ENCODE results near the gene TFAP2D. TPM values are rescaled to one million over a fixed set of nuclear protein-coding genes. Genes with fewer than 3 reads are reported as not detected.

The TFAP2D gene
- total RNA-seq, 2 experiments from 2014 or later: not detected

- no peaks in the 10 kb centered on the region for H3K4me1 Mint-ChIP-seq (ENCODE audit: low read depth)
- no peak for DNase-seq
- no peaks in the 10 kb centered on the region for H3K36me3 Mint-ChIP-seq (ENCODE audit: low read depth)
- H3K9me3 Mint-ChIP-seq: no peaks in the 10 kb centered on the region
- H3K27me3 Mint-ChIP-seq: no peaks in the 10 kb centered on the region
- intact Hi-C loops (cut with micrococcal nuclease): no loop called here
- H3K27ac Mint-ChIP-seq: no peak overlapping the region
- POLR2A ChIA-PET: no interaction called here
- ATAC-seq: no peak
- CTCF ChIA-PET: no interaction called here
- no peak overlapping the region for H3K4me3 Mint-ChIP-seq
- no peak for TF ChIP-seq CTCF (IDR thresholded peaks at IDR 0.05)
Measured at GRCh38 chr6:50780382-50780781, 67.1 kb downstream of the TFAP2D start.

GRCh38 chr6:50785921-50786320 lies 72.6 kb downstream of the TFAP2D start:
- no peak overlapping the region for H3K4me3 Mint-ChIP-seq
- ChIA-PET POLR2A (no interaction called here), CTCF (no interaction called here)
- H3K9me3 Mint-ChIP-seq: no peaks in the 10 kb centered on the region
- H3K27ac Mint-ChIP-seq: no peak overlapping the region
- no peaks in the 10 kb centered on the region for H3K36me3 Mint-ChIP-seq (ENCODE audit: low read depth)
- no peaks in the 10 kb centered on the region for H3K4me1 Mint-ChIP-seq (ENCODE audit: low read depth)
- DNase-seq (no peak), ATAC-seq (no peak)
- TF ChIP-seq CTCF (IDR thresholded peaks at IDR 0.05): no peak
- H3K27me3 Mint-ChIP-seq: no peaks in the 10 kb centered on the region
- intact Hi-C loops (cut with micrococcal nuclease): no loop called here

- ChIA-PET CTCF (no interaction called here), POLR2A (no interaction called here)
- Mint-ChIP-seq H3K4me1 (ENCODE audit: low read depth) (peaks cover 2% of the 10 kb centered on the region), H3K27ac (no peak overlapping the region), H3K4me3 (no peak overlapping the region), H3K9me3 (no peaks in the 10 kb centered on the region), H3K36me3 (ENCODE audit: low read depth) (no peaks in the 10 kb centered on the region), H3K27me3 (no peaks in the 10 kb centered on the region)
- TF ChIP-seq CTCF (IDR thresholded peaks at IDR 0.05): peak; percentile 74
- intact Hi-C loops (cut with micrococcal nuclease): no loop called here
- DNase-seq (no peak), ATAC-seq (no peak)
Measured at GRCh38 chr6:50791900-50792508, 78.7 kb downstream of the TFAP2D start.

GRCh38 chr6:50792771-50793170 lies 79.4 kb downstream of the TFAP2D start:
- DNase-seq: no peak
- Mint-ChIP-seq H3K36me3 (ENCODE audit: low read depth) (no peaks in the 10 kb centered on the region), H3K9me3 (no peaks in the 10 kb centered on the region), H3K27me3 (no peaks in the 10 kb centered on the region), H3K4me1 (ENCODE audit: low read depth) (peaks cover 2% of the 10 kb centered on the region), H3K4me3 (no peak overlapping the region), H3K27ac (no peak overlapping the region)
- ChIA-PET CTCF (no interaction called here), POLR2A (no interaction called here)
- ATAC-seq: no peak
- TF ChIP-seq CTCF (IDR thresholded peaks at IDR 0.05): no peak
- intact Hi-C loops (cut with micrococcal nuclease): no loop called here

- intact Hi-C loops (cut with micrococcal nuclease): no loop called here
- TF ChIP-seq CTCF (IDR thresholded peaks at IDR 0.05): no peak
- no peak for DNase-seq
Measured at GRCh38 chr6:50795574-50795973, 82.2 kb downstream of the TFAP2D start.

More at GRCh38 chr6:50795574-50795973, 82.2 kb downstream of the TFAP2D start:
- Mint-ChIP-seq H3K4me3 (no peak overlapping the region), H3K27me3 (no peaks in the 10 kb centered on the region), H3K9me3 (no peaks in the 10 kb centered on the region), H3K4me1 (ENCODE audit: low read depth) (peaks cover 2% of the 10 kb centered on the region), H3K27ac (no peak overlapping the region), H3K36me3 (ENCODE audit: low read depth) (no peaks in the 10 kb centered on the region)
- CTCF ChIA-PET: no interaction called here
- no peak for ATAC-seq
- POLR2A ChIA-PET: no interaction called here

Measured in activated CD8-positive, alpha-beta T cell treated with anti-CD3 and anti-CD28 coated beads for 36 hours (primary cell).